Endothelial cell of umbilical vein (primary cell): Measurements from ENCODE around the gene AK8.

Experiments
- CTCF ChIP-seq, 2 donors: IDR thresholded peaks; 1 replicate in 1 of 2; 2 replicates in 1 of 2; pipeline ENCODE4 v1.5.1; 2011; ENCODE audit warnings: low read length in 2 of 2, mild to moderate bottlenecking in 2 of 2, moderate library complexity in 2 of 2, control low read depth in 1 of 2, inconsistent platforms in 1 of 2, low read depth in 1 of 2; ENCODE audit not compliant: insufficient read depth in 1 of 2; ENCODE audit errors: extremely low read depth in 1 of 2
- EZH2 ChIP-seq: IDR thresholded peaks from 2 replicates; pipeline ENCODE4 v1.6.1; 2012; ENCODE audit warnings: borderline replicate concordance, low read depth, mild to moderate bottlenecking, moderate library complexity, low read length, inconsistent platforms; ENCODE audit not compliant: severe bottlenecking
- FOS ChIP-seq: IDR thresholded peaks from 2 replicates; pipeline ENCODE4 v1.6.1; 2011; ENCODE audit warnings: mild to moderate bottlenecking, low read length, moderate library complexity, borderline replicate concordance; ENCODE audit not compliant: insufficient read depth
- POLR2AphosphoS5 ChIP-seq: IDR thresholded peaks from 2 replicates; pipeline ENCODE4 v1.6.1; 2012; ENCODE audit warnings: low read depth, mild to moderate bottlenecking, control low read depth, low read length, moderate library complexity; ENCODE audit not compliant: insufficient read depth

- TF ChIP-seq CTCF (IDR thresholded peaks at IDR 0.05; ENCODE audit: extremely low read depth in 1 of 2, insufficient read depth in 1 of 2, low read depth in 1 of 2, low read length in 2 of 2) (no peak), EZH2 (no peak), FOS (no peak), POLR2AphosphoS5 (no peak)
These were observed 124.5 kb downstream of the AK8 start for GRCh38 chr9:132753593-132753880.
